Skeletal muscle tissue (tissue), 4 donors: Measurements from ENCODE around the gene HOXC4. TPM values are rescaled to one million over a fixed set of nuclear protein-coding genes. Genes with fewer than 3 reads are reported as not detected.
A peak's percentile ranks its signal among the peaks of the same experiment; 100 is the strongest.
"Not testable (repeated sequence)": the region's sequence is repeated elsewhere in the genome, so short reads cannot be mapped to it uniquely, and the experiment has no call there.

ENCODE experiments used
- H3K27ac ChIP-seq: one replicate; pipeline ENCODE4 v1.7.0; 2013; ENCODE audit warnings: mild to moderate bottlenecking, low read depth, low read length, inconsistent platforms
- H3K27me3 ChIP-seq, 3 donors: one replicate each; pipeline ENCODE4 v1.7.0; 2013; ENCODE audit warnings: low read length in 3 of 3; ENCODE audit not compliant: control insufficient read depth in 3 of 3, insufficient read depth in 3 of 3
- H3K36me3 ChIP-seq, 3 donors: one replicate each; pipeline ENCODE4 v1.7.0; 2013; ENCODE audit warnings: low read length in 3 of 3; ENCODE audit not compliant: control insufficient read depth in 3 of 3, insufficient read depth in 3 of 3
- H3K4me1 ChIP-seq, 3 donors: one replicate each; pipeline ENCODE4 v1.7.0; 2013; ENCODE audit warnings: low read length in 3 of 3, mild to moderate bottlenecking in 3 of 3; ENCODE audit not compliant: control insufficient read depth in 3 of 3, insufficient read depth in 3 of 3
- H3K4me3 ChIP-seq, 3 donors: one replicate each; pipeline ENCODE4 v1.7.0; 2013; ENCODE audit warnings: low read length in 3 of 3
- H3K9ac ChIP-seq, 3 donors: one replicate each; pipeline ENCODE4 v1.7.0; 2013; ENCODE audit warnings: low read length in 3 of 3, mild to moderate bottlenecking in 3 of 3, moderate library complexity in 2 of 3, low read depth in 1 of 3
- H3K9me3 ChIP-seq, 3 donors: one replicate each; pipeline ENCODE4 v1.7.0; 2013; ENCODE audit warnings: low read length in 3 of 3; ENCODE audit not compliant: control insufficient read depth in 3 of 3
- total RNA-seq: library from RNA; depleted of rRNA; stranded (reverse); fragments of >200 nt; gene quantifications from one replicate; pipeline ENCODE4 v1.2.3, GENCODE V29; 2014
- donor health status: Osteomylitis.

The HOXC4 gene
- total RNA-seq, 1 donor from 2014 or later: 1.0 TPM

- H3K27me3 ChIP-seq: no peaks in the 10 kb centered on the region
- H3K9ac ChIP-seq: no peak overlapping the region
- no peak overlapping the region for H3K4me3 ChIP-seq
- no peak overlapping the region for H3K27ac ChIP-seq
- H3K4me1 ChIP-seq: peaks cover 6 to 10% (median 6%) of the 10 kb centered on the region in 3 donors
- no peaks in the 10 kb centered on the region for H3K9me3 ChIP-seq
- H3K36me3 ChIP-seq: no peaks in the 10 kb centered on the region
Measured at GRCh38 chr12:54071942-54072341, 18.3 kb downstream of the HOXC4 start.

GRCh38 chr12:54074308-54074707, 20.7 kb downstream of the HOXC4 start:
- Histone ChIP-seq H3K4me3 (no peak overlapping the region), H3K9ac (no peak overlapping the region), H3K9me3 (no peaks in the 10 kb centered on the region), H3K27me3 (no peaks in the 10 kb centered on the region), H3K4me1 (peaks cover 0 to 6% (median 0%) of the 10 kb centered on the region in 3 donors), H3K27ac (no peak overlapping the region), H3K36me3 (no peaks in the 10 kb centered on the region)

- no peak overlapping the region for H3K4me3 ChIP-seq
- no peak overlapping the region for H3K9ac ChIP-seq
- no peaks in the 10 kb centered on the region for H3K27me3 ChIP-seq
- no peaks in the 10 kb centered on the region for H3K9me3 ChIP-seq
- H3K36me3 ChIP-seq: no peaks in the 10 kb centered on the region
- H3K27ac ChIP-seq: no peak overlapping the region
- peaks cover 0 to 6% (median 0%) of the 10 kb centered on the region in 3 donors for H3K4me1 ChIP-seq
Measured at GRCh38 chr12:54075409-54075808, 21.8 kb downstream of the HOXC4 start.

- H3K36me3 ChIP-seq: no peaks in the 10 kb centered on the region
- H3K4me3 ChIP-seq: no peak overlapping the region
- no peak overlapping the region for H3K27ac ChIP-seq
- H3K9ac ChIP-seq: no peak overlapping the region
- H3K4me1 ChIP-seq: peaks cover 0 to 6% (median 0%) of the 10 kb centered on the region in 3 donors
- no peaks in the 10 kb centered on the region for H3K27me3 ChIP-seq
- H3K9me3 ChIP-seq: no peaks in the 10 kb centered on the region
Measured at GRCh38 chr12:54075974-54076373, 22.3 kb downstream of the HOXC4 start.

- not testable (repeated sequence) for H3K4me1 ChIP-seq, H3K9ac ChIP-seq, H3K27me3 ChIP-seq, H3K9me3 ChIP-seq, H3K36me3 ChIP-seq, H3K27ac ChIP-seq
- peak overlapping the region in 2 of 3 donors; percentile 13 to 30 for H3K4me3 ChIP-seq
Measured at GRCh38 chr12:54077843-54078242, 24.2 kb downstream of the HOXC4 start.

GRCh38 chr12:54079115-54079514, 25.5 kb downstream of the HOXC4 start:
- not testable (repeated sequence) for H3K4me3 ChIP-seq

GRCh38 chr12:54080008-54080924, 26.6 kb downstream of the HOXC4 start:
- H3K27ac ChIP-seq: peak overlapping the region; percentile 7
- not testable (repeated sequence) for H3K9ac ChIP-seq, H3K4me1 ChIP-seq, H3K4me3 ChIP-seq, H3K36me3 ChIP-seq, H3K9me3 ChIP-seq, H3K27me3 ChIP-seq

More at GRCh38 chr12:54079115-54079514, 25.5 kb downstream of the HOXC4 start:
- not testable (repeated sequence) for H3K9me3 ChIP-seq, H3K36me3 ChIP-seq, H3K4me1 ChIP-seq, H3K27me3 ChIP-seq
- peak overlapping the region; percentile 47 for H3K27ac ChIP-seq
- H3K9ac ChIP-seq: peak overlapping the region in 1 of 3 donors; percentile 40

- H3K9ac ChIP-seq, H3K27me3 ChIP-seq, H3K27ac ChIP-seq, H3K36me3 ChIP-seq, H3K9me3 ChIP-seq, H3K4me1 ChIP-seq: not testable (repeated sequence)
- peak overlapping the region in 1 of 3 donors; percentile 43 for H3K4me3 ChIP-seq
Measured at GRCh38 chr12:54081053-54081514, 27.4 kb downstream of the HOXC4 start.

- not testable (repeated sequence) for H3K27me3 ChIP-seq, H3K36me3 ChIP-seq, H3K9me3 ChIP-seq, H3K9ac ChIP-seq, H3K4me3 ChIP-seq, H3K4me1 ChIP-seq, H3K27ac ChIP-seq
Measured at GRCh38 chr12:54081581-54082396, 28.2 kb downstream of the HOXC4 start.

GRCh38 chr12:54082397-54082892, 28.8 kb downstream of the HOXC4 start:
- peaks cover 0 to 4% (median 0%) of the 10 kb centered on the region in 3 donors for H3K27me3 ChIP-seq
- H3K9me3 ChIP-seq: no peaks in the 10 kb centered on the region
- no peaks in the 10 kb centered on the region for H3K4me1 ChIP-seq
- H3K36me3 ChIP-seq: no peaks in the 10 kb centered on the region
- H3K9ac ChIP-seq: no peak overlapping the region
- H3K27ac ChIP-seq: no peak overlapping the region
- no peak overlapping the region for H3K4me3 ChIP-seq
